HL-60 (cell line): Measurements from ENCODE around the gene MYO10.

Experiments
- DNase-seq, 2 experiments: peaks; one replicate each; pipeline ENCODE4 v3.0.0-alpha.2; 2010 to 2020; ENCODE audit warnings: low read depth in 1 of 2, low spot score in 1 of 2
- H3K27ac ChIP-seq: fragments of 250-450 bp; sonication (Bioruptor Pico); replicated peaks from 2 replicates; pipeline ENCODE4 v1.5.1; 2020; ENCODE audit warnings: mild to moderate bottlenecking, moderate library complexity
- H3K27me3 ChIP-seq: fragments of 250-450 bp; sonication (Bioruptor Pico); 2 replicates; pipeline ENCODE4 v1.5.1; 2021; ENCODE audit warnings: mild to moderate bottlenecking, moderate library complexity; ENCODE audit not compliant: insufficient read depth, poor library complexity, severe bottlenecking
- H3K4me3 ChIP-seq: replicated peaks from 2 replicates; pipeline ENCODE4 v1.5.1; 2011; ENCODE audit warnings: mild to moderate bottlenecking, control low read depth, low read length; ENCODE audit not compliant: insufficient read depth
- GABPA ChIP-seq: IDR thresholded peaks from 2 replicates; pipeline ENCODE4 v1.6.1; 2012; ENCODE audit warnings: low read depth
- POLR2AphosphoS5 ChIP-seq: IDR thresholded peaks from 2 replicates; pipeline ENCODE4 v1.6.1; 2012; ENCODE audit warnings: low read depth
- SPI1 ChIP-seq: IDR thresholded peaks from 2 replicates; pipeline ENCODE4 v1.6.1; 2012; ENCODE audit warnings: low read depth, mild to moderate bottlenecking, borderline replicate concordance
- TF ChIP-seq, protein P1 (sequence below): IDR thresholded peaks from 2 replicates; pipeline ENCODE4 v1.6.1; 2012; ENCODE audit warnings: low read depth; ENCODE audit not compliant: insufficient replicate concordance
- TF ChIP-seq, protein P2 (sequence below): IDR thresholded peaks from one replicate; pipeline ENCODE4 v1.5.1; 2011; ENCODE audit warnings: low read length, control low read depth, inconsistent platforms; ENCODE audit not compliant: insufficient read depth

The MYO10 gene

DNA sequence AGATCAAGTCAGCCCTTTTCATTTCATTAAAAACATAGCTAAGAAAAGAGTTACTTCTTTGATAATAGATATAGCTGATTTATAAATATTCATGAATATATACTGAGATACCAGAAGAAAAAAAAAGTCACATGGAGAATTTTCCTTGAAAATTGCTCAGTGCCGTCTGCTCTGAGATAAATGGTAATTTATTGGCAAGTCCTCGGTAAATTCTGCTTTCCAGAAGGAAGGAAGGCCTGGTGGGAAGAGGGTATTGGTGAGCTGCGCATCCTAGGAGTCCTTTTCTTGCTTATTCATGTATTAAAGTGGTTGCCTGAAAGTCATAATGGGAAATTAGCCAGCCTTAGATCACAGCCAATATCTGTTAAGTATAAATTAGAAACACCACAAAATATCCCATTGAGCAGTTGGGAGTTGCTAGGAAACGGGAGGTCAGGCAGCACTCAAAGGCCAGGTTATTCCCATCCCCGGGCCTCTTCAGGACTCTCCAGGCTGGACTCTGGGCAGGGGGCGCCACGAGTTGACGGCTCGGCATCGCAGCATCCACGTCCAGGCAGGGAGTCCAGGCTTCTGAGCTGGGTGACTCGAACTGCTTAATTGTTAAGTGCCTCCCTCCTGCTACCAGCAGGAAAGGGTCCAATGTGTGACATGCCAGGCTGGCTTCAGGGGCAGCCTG, 202.6 kb downstream of the MYO10 start:
- H3K4me3 ChIP-seq: no peak overlapping the region
- no peak overlapping the region for H3K27ac ChIP-seq
- DNase-seq: no peak
- H3K27me3 ChIP-seq: no peaks in the 10 kb centered on the region
- TF ChIP-seq POLR2AphosphoS5 (no peak), SPI1 (no peak)
- TF ChIP-seq, protein P1, sequence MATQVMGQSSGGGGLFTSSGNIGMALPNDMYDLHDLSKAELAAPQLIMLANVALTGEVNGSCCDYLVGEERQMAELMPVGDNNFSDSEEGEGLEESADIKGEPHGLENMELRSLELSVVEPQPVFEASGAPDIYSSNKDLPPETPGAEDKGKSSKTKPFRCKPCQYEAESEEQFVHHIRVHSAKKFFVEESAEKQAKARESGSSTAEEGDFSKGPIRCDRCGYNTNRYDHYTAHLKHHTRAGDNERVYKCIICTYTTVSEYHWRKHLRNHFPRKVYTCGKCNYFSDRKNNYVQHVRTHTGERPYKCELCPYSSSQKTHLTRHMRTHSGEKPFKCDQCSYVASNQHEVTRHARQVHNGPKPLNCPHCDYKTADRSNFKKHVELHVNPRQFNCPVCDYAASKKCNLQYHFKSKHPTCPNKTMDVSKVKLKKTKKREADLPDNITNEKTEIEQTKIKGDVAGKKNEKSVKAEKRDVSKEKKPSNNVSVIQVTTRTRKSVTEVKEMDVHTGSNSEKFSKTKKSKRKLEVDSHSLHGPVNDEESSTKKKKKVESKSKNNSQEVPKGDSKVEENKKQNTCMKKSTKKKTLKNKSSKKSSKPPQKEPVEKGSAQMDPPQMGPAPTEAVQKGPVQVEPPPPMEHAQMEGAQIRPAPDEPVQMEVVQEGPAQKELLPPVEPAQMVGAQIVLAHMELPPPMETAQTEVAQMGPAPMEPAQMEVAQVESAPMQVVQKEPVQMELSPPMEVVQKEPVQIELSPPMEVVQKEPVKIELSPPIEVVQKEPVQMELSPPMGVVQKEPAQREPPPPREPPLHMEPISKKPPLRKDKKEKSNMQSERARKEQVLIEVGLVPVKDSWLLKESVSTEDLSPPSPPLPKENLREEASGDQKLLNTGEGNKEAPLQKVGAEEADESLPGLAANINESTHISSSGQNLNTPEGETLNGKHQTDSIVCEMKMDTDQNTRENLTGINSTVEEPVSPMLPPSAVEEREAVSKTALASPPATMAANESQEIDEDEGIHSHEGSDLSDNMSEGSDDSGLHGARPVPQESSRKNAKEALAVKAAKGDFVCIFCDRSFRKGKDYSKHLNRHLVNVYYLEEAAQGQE: no peak

DNA sequence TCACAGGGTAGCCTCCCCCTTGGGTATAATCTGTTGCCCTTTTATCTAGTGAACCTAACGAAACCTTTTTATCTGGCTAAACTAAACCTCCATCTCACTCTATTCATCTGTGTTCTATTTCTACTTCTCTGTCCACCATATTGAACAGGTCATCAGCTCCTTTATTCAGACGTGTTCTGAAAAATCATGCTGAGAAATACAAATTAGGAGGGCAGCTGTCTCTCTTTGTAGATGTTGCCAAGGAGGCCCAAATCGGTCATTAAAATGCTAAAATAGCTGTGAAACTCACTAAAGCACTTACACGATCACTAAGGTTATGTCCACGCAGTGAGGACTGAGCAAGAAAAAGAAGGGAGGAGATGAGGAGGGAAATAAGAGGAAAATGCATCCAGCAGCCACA, 203.7 kb downstream of the MYO10 start:
- Histone ChIP-seq H3K27ac (no peak overlapping the region), H3K27me3 (no peaks in the 10 kb centered on the region), H3K4me3 (no peak overlapping the region)
- TF ChIP-seq GABPA: no peak
- TF ChIP-seq POLR2AphosphoS5: no peak
- TF ChIP-seq, protein P2, sequence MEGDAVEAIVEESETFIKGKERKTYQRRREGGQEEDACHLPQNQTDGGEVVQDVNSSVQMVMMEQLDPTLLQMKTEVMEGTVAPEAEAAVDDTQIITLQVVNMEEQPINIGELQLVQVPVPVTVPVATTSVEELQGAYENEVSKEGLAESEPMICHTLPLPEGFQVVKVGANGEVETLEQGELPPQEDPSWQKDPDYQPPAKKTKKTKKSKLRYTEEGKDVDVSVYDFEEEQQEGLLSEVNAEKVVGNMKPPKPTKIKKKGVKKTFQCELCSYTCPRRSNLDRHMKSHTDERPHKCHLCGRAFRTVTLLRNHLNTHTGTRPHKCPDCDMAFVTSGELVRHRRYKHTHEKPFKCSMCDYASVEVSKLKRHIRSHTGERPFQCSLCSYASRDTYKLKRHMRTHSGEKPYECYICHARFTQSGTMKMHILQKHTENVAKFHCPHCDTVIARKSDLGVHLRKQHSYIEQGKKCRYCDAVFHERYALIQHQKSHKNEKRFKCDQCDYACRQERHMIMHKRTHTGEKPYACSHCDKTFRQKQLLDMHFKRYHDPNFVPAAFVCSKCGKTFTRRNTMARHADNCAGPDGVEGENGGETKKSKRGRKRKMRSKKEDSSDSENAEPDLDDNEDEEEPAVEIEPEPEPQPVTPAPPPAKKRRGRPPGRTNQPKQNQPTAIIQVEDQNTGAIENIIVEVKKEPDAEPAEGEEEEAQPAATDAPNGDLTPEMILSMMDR: no peak
- TF ChIP-seq SPI1: no peak
- TF ChIP-seq, protein P1: no peak
- DNase-seq: no peak

DNA sequence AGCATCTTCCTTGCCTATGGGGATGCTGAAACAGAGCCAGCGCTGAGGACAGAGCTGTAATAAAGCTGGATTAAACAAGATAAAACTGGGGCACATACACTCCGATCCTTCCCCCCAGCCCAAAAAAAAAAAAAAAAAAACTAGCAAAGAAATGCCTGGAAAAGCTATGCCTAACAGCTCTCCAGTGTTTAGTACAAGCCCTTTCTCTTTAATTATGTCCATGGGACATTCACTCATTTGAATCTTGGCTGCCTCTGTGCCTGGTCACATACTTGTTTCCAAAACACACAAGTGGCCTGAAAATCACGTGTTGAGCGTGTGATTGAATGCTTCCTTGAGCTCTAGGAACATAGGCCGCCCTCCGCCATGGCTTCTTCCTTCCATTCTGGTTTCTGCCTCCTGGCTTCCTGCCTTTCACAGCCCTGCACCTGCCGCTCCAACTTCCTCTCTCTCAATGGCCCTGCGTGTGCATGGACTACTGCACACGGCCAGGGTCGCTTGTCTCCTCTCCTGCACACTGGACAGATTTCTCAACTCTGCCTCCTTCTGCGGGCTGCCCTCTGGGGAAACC, 208.2 kb downstream of the MYO10 start:
- peak; percentile 44 to 79 for DNase-seq
- Histone ChIP-seq H3K4me3 (0 out of 2 replicates have a peak overlapping the region, but pooled peaks have one; percentile 8), H3K27me3 (no peaks in the 10 kb centered on the region), H3K27ac (peak overlapping the region; percentile 71)
- TF ChIP-seq, protein P2: no peak
- TF ChIP-seq GABPA (no peak), SPI1 (no peak), POLR2AphosphoS5 (peak; percentile 67)
- TF ChIP-seq, protein P1: no peak
